HUES48 (cell line): ENCODE measurements around the gene PBX4.
A peak's percentile ranks its signal among the peaks of the same experiment; 100 is the strongest.

Experiments
- H3K27ac ChIP-seq: one replicate; pipeline ENCODE4 v1.7.0; 2013; ENCODE audit warnings: low read depth, low read length, inconsistent platforms
- H3K27me3 ChIP-seq: 2 replicates; pipeline ENCODE4 v1.6.1; 2013; ENCODE audit warnings: mild to moderate bottlenecking, low read length; ENCODE audit not compliant: control insufficient read depth, insufficient read depth
- H3K36me3 ChIP-seq: 2 replicates; pipeline ENCODE4 v1.6.1; 2013; ENCODE audit warnings: low read length; ENCODE audit not compliant: control insufficient read depth, insufficient read depth
- H3K4me1 ChIP-seq: 2 replicates; pipeline ENCODE4 v1.6.1; 2013; ENCODE audit warnings: mild to moderate bottlenecking, low read length; ENCODE audit not compliant: control insufficient read depth, insufficient read depth
- H3K4me3 ChIP-seq: 2 replicates; pipeline ENCODE4 v1.5.1; 2013; ENCODE audit warnings: mild to moderate bottlenecking, low read depth, low read length
- H3K9ac ChIP-seq: 2 replicates; pipeline ENCODE4 v1.6.1; 2013; ENCODE audit warnings: mild to moderate bottlenecking, low read depth, low read length, moderate library complexity
- H3K9me3 ChIP-seq: 2 replicates; pipeline ENCODE4 v1.6.1; 2013; ENCODE audit warnings: low read length; ENCODE audit not compliant: control insufficient read depth, insufficient read depth

PBX4 gene

GRCh38 chr19:19544257-19544953 lies 74.1 kb downstream of the PBX4 start:
- Histone ChIP-seq H3K9me3 (no peaks in the 10 kb centered on the region), H3K27ac (no peak overlapping the region), H3K9ac (no peak overlapping the region), H3K4me1 (no peaks in the 10 kb centered on the region), H3K36me3 (no peaks in the 10 kb centered on the region), H3K27me3 (peaks cover 13% of the 10 kb centered on the region), H3K4me3 (no peak overlapping the region)

GRCh38 chr19:19543640-19544039 lies 74.8 kb downstream of the PBX4 start:
- Histone ChIP-seq H3K27ac (no peak overlapping the region), H3K4me1 (no peaks in the 10 kb centered on the region), H3K9ac (no peak overlapping the region), H3K4me3 (no peak overlapping the region), H3K36me3 (no peaks in the 10 kb centered on the region), H3K27me3 (peaks cover 19% of the 10 kb centered on the region), H3K9me3 (no peaks in the 10 kb centered on the region)

- Histone ChIP-seq H3K27ac (no peak overlapping the region), H3K9me3 (no peaks in the 10 kb centered on the region), H3K9ac (no peak overlapping the region), H3K4me3 (no peak overlapping the region), H3K27me3 (peaks cover 24% of the 10 kb centered on the region), H3K36me3 (no peaks in the 10 kb centered on the region), H3K4me1 (no peaks in the 10 kb centered on the region)
Observed at GRCh38 chr19:19543101-19543500, 75.4 kb downstream of the PBX4 start.

- Histone ChIP-seq H3K27me3 (peaks cover 27% of the 10 kb centered on the region), H3K9me3 (no peaks in the 10 kb centered on the region), H3K4me3 (no peak overlapping the region), H3K9ac (no peak overlapping the region), H3K36me3 (no peaks in the 10 kb centered on the region), H3K4me1 (no peaks in the 10 kb centered on the region), H3K27ac (no peak overlapping the region)
Observed at GRCh38 chr19:19542507-19542906, 76.0 kb downstream of the PBX4 start.

GRCh38 chr19:19541616-19542015 lies 76.9 kb downstream of the PBX4 start:
- no peak overlapping the region for H3K4me3 ChIP-seq
- no peaks in the 10 kb centered on the region for H3K9me3 ChIP-seq
- H3K36me3 ChIP-seq: no peaks in the 10 kb centered on the region
- H3K9ac ChIP-seq: no peak overlapping the region
- H3K27me3 ChIP-seq: peaks cover 27% of the 10 kb centered on the region
- H3K27ac ChIP-seq: no peak overlapping the region
- no peaks in the 10 kb centered on the region for H3K4me1 ChIP-seq

GRCh38 chr19:19540715-19541515 lies 77.6 kb downstream of the PBX4 start:
- H3K27ac ChIP-seq: no peak overlapping the region
- H3K36me3 ChIP-seq: no peaks in the 10 kb centered on the region
- no peaks in the 10 kb centered on the region for H3K4me1 ChIP-seq
- peak overlapping the region; percentile 60 for H3K4me3 ChIP-seq
- no peak overlapping the region for H3K9ac ChIP-seq
- H3K27me3 ChIP-seq: peaks cover 27% of the 10 kb centered on the region
- no peaks in the 10 kb centered on the region for H3K9me3 ChIP-seq

GRCh38 chr19:19540064-19540714 lies 78.3 kb downstream of the PBX4 start:
- Histone ChIP-seq H3K36me3 (no peaks in the 10 kb centered on the region), H3K4me3 (peak overlapping the region; percentile 60), H3K9ac (no peak overlapping the region)

GRCh38 chr19:19539698-19540063 lies 78.8 kb downstream of the PBX4 start:
- Histone ChIP-seq H3K27me3 (peaks cover 27% of the 10 kb centered on the region), H3K9me3 (no peaks in the 10 kb centered on the region), H3K9ac (no peak overlapping the region), H3K27ac (no peak overlapping the region), H3K36me3 (no peaks in the 10 kb centered on the region), H3K4me1 (no peaks in the 10 kb centered on the region), H3K4me3 (no peak overlapping the region)

More at GRCh38 chr19:19540064-19540714, 78.3 kb downstream of the PBX4 start:
- H3K4me1 ChIP-seq: no peaks in the 10 kb centered on the region
- H3K27me3 ChIP-seq: peaks cover 27% of the 10 kb centered on the region
- H3K27ac ChIP-seq: no peak overlapping the region
- H3K9me3 ChIP-seq: no peaks in the 10 kb centered on the region

- no peaks in the 10 kb centered on the region for H3K9me3 ChIP-seq
- no peaks in the 10 kb centered on the region for H3K36me3 ChIP-seq
- H3K4me3 ChIP-seq: peak overlapping the region; percentile 51
- no peak overlapping the region for H3K9ac ChIP-seq
- H3K4me1 ChIP-seq: no peaks in the 10 kb centered on the region
- peaks cover 31% of the 10 kb centered on the region for H3K27me3 ChIP-seq
- H3K27ac ChIP-seq: no peak overlapping the region
Observed at GRCh38 chr19:19538785-19539166, 79.7 kb downstream of the PBX4 start.

- H3K9ac ChIP-seq: no peak within 1 kb of the TSS; the same call in 1 of the 2 replicates
- no peaks in the 10 kb centered on the region for H3K36me3 ChIP-seq
- H3K27me3 ChIP-seq: peaks cover 31% of the 10 kb centered on the region
- H3K4me3 ChIP-seq: peak within 1 kb of the TSS; percentile 51
- no peaks in the 10 kb centered on the region for H3K4me1 ChIP-seq
- H3K27ac ChIP-seq: no peak within 1 kb of the TSS
- no peaks in the 10 kb centered on the region for H3K9me3 ChIP-seq
Observed at GRCh38 chr19:19538061-19538784, 80.3 kb downstream of the PBX4 start, which contains the start of gene CILP2. Gene CILP2, plus strand, starts transcription at chr19:19538265. Its CDS starts 85 bp downstream, at chr19:19538350.
